Sigmoid colon (tissue), 7 donors: ENCODE measurements around the gene VCP. TPM values are rescaled to one million over a fixed set of nuclear protein-coding genes. Genes with fewer than 3 reads are reported as not detected.

Experiments used
- DNase-seq: peaks from one replicate; pipeline ENCODE4 v3.0.0-alpha.2; 2019
- H3K27ac ChIP-seq, 4 donors: fragments of 200-600 bp; sonication (generic); one replicate each; pipeline ENCODE4 v1.5.1; 2016 to 2019; ENCODE audit warnings: mild to moderate bottlenecking in 1 of 4
- H3K27me3 ChIP-seq, 3 donors: fragments of 200-600 bp; sonication (generic); one replicate each; pipeline ENCODE4 v1.5.1; 2019; ENCODE audit warnings: mild to moderate bottlenecking in 1 of 3
- H3K36me3 ChIP-seq, 4 donors: fragments of 200-600 bp; sonication (generic); one replicate each; pipeline ENCODE4 v1.5.1; 2016 to 2019
- H3K4me1 ChIP-seq, 4 donors: fragments of 200-600 bp; sonication (generic); one replicate each; pipeline ENCODE4 v1.5.1; 2017 to 2019
- H3K4me3 ChIP-seq, 4 donors: fragments of 200-600 bp; sonication (generic); one replicate each; pipeline ENCODE4 v1.5.1; 2017 to 2019; ENCODE audit warnings: mild to moderate bottlenecking in 2 of 4, moderate library complexity in 1 of 4
- H3K9me3 ChIP-seq, 4 donors: fragments of 200-600 bp in 3 of 4; sonication (generic) in 3 of 4; one replicate each; pipeline versions ENCODE4 v1.5.1 to v1.6.1; 2013 to 2019
- CTCF ChIP-seq, 4 experiments: fragments of 450-650 bp in 3 of 4; fragments of 200-600 bp in 1 of 4; IDR thresholded peaks; one replicate each; pipeline ENCODE4 v1.5.1; 2016 to 2019; ENCODE audit warnings: antibody characterized with exemption in 4 of 4, mild to moderate bottlenecking in 3 of 4, moderate library complexity in 2 of 4
- EP300 ChIP-seq, 4 donors: sonication (generic); formaldehyde crosslinking; IDR thresholded peaks; one replicate each; pipeline ENCODE4 v1.6.1; 2017; ENCODE audit warnings: antibody characterized with exemption in 4 of 4
- POLR2A ChIP-seq, 2 donors: fragments of 450-650 bp; IDR thresholded peaks; one replicate each; pipeline ENCODE4 v1.6.1; 2016; ENCODE audit warnings: antibody characterized with exemption in 2 of 2, mild to moderate bottlenecking in 2 of 2, moderate library complexity in 2 of 2
- POLR2AphosphoS5 ChIP-seq, 4 donors: sonication (generic); formaldehyde crosslinking; IDR thresholded peaks; one replicate each; pipeline ENCODE4 v1.6.1; 2017; ENCODE audit warnings: antibody characterized with exemption in 4 of 4
- WGBS, 2 donors: extraction: QIAGEN DNeasy Blood & Tissue Kit; methylation state at CpG; one replicate each; pipeline ENCODE4 v1.1.7; 2013; 5-methylcytosine and 5-hydroxymethylcytosine counted together
- intact Hi-C: fragments of 100-400 bp; cut with DNase I; formaldehyde crosslinking; loops from one replicate; pipeline ENCODE4 v1.15.1; 2023
- polyA plus RNA-seq, 3 donors: library from polyadenylated mRNA; stranded (reverse); fragments of 200-250 nt; gene quantifications; one replicate each; pipeline ENCODE4 v1.2.3, GENCODE V29; 2013
- total RNA-seq, 4 donors: library from RNA; depleted of rRNA; stranded (reverse); fragments of >200 nt; gene quantifications; one replicate each; pipeline ENCODE4 v1.1.0, GENCODE V29; 2016
- donor health status: healthy with polysubstance abuse.
- donor health status: Bipolar disorder and iron deficiency.
- donor health status: healthy.

Gene VCP
- total and polyA plus RNA-seq, 7 donors: 50.5 to 129 (median 108) TPM

- intact Hi-C loops: no loop called here
- H3K9me3 ChIP-seq: no peaks in the 10 kb centered on the region
- H3K36me3 ChIP-seq: peaks cover 0 to 16% (median 1%) of the 10 kb centered on the region in 4 donors
- H3K27me3 ChIP-seq: no peaks in the 10 kb centered on the region
- no peak overlapping the region for H3K4me3 ChIP-seq
- H3K4me1 ChIP-seq: peaks cover 0 to 10% (median 8%) of the 10 kb centered on the region in 4 donors
- no peak for TF ChIP-seq POLR2A (IDR thresholded peaks at IDR 0.05)
- no peak for TF ChIP-seq EP300 (IDR thresholded peaks at IDR 0.05)
- TF ChIP-seq POLR2AphosphoS5 (IDR thresholded peaks at IDR 0.05): no peak
- TF ChIP-seq CTCF (IDR thresholded peaks at IDR 0.05): no peak
- H3K27ac ChIP-seq: no peak overlapping the region
- no peak for DNase-seq
- 95 to 96% methylated on average over 2 of the region's 2 CpGs for WGBS, 2 donors
Measured at GRCh38 chr9:35033101-35033500, 39.3 kb downstream of the VCP start.

DNA sequence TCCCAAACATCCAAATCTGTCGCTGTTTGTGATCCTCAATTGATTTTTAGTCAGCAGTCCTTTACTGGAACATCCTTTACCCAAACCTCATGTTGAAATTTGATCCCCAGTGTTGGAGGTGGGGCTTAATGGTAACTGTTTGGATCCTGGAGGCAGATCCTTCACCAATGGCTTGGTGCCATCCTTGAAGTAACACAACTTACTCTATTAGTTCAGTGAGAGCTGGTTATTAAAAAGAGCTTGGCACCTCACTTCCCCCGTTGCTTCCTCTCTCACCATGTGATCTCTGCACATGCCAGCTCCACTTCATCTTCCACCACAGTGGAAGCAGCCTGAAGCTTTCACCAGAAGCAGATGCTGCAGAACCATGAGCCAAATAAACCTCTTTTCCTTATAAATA lies 42.6 kb downstream of the VCP start:
- 77 to 86% methylated on average over 2 of the region's 2 CpGs for WGBS, 2 donors
- DNase-seq: no peak
- Histone ChIP-seq H3K36me3 (peaks cover 0 to 14% (median 1%) of the 10 kb centered on the region in 4 donors), H3K4me3 (no peak overlapping the region), H3K27ac (no peak overlapping the region), H3K27me3 (no peaks in the 10 kb centered on the region), H3K9me3 (no peaks in the 10 kb centered on the region), H3K4me1 (no peaks in the 10 kb centered on the region)
- intact Hi-C loops: no loop called here
- TF ChIP-seq POLR2A (IDR thresholded peaks at IDR 0.05) (no peak), CTCF (IDR thresholded peaks at IDR 0.05) (no peak), POLR2AphosphoS5 (IDR thresholded peaks at IDR 0.05) (no peak), EP300 (IDR thresholded peaks at IDR 0.05) (no peak)

DNA sequence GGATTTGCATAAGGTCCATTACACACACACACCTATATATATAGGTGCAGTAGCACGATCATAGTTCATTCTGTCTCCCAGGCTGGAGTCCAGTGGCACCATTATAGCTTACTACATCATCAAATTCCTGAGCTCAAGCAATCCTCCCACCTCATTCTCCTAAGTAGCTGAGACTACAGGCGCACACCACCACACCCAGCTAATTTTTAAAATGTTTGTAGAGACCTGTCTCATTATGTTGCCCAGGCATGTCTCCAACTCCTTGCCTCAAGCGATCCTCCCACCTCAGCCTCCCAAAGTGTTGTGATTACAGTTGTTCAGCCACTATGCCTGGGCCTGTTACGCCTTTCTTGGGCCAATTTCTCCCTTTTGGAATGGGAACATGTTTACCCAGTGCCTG lies 43.2 kb downstream of the VCP start:
- H3K4me1 ChIP-seq: no peaks in the 10 kb centered on the region
- no peak for TF ChIP-seq POLR2AphosphoS5 (IDR thresholded peaks at IDR 0.05)
- TF ChIP-seq CTCF (IDR thresholded peaks at IDR 0.05): no peak
- no peak for TF ChIP-seq EP300 (IDR thresholded peaks at IDR 0.05)
- TF ChIP-seq POLR2A (IDR thresholded peaks at IDR 0.05): no peak
- no peaks in the 10 kb centered on the region for H3K27me3 ChIP-seq
- no peak overlapping the region for H3K4me3 ChIP-seq
- no peak overlapping the region for H3K27ac ChIP-seq
- intact Hi-C loops: no loop called here
- no peaks in the 10 kb centered on the region for H3K9me3 ChIP-seq
- 69 to 92% methylated on average over 4 of the region's 4 CpGs for WGBS, 2 donors
- no peak for DNase-seq
- H3K36me3 ChIP-seq: peaks cover 0 to 15% (median 1%) of the 10 kb centered on the region in 4 donors

DNA sequence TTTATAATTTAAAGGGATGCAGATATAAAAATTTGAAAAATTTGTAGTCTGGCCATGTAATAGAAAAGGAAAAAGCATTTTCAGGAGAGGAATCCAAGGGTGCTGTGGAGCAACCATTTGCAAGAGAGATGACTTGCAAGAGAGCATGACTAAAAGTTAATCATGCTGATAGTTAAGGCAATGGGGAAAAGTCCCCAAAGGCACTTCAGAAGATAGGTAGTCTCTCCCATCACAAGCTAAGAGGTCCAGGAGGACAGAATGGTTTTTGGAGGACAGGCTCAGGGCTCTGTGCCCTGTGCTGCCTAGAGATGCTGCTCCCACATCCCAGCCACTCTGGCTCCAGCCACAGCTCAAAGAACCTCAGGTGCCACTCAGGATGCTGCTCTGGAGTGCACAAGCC lies 44.1 kb downstream of the VCP start:
- peaks cover 0 to 23% (median 1%) of the 10 kb centered on the region in 4 donors for H3K36me3 ChIP-seq
- TF ChIP-seq EP300 (IDR thresholded peaks at IDR 0.05): no peak
- no peak for TF ChIP-seq CTCF (IDR thresholded peaks at IDR 0.05)
- no peak for TF ChIP-seq POLR2A (IDR thresholded peaks at IDR 0.05)
- no peak for TF ChIP-seq POLR2AphosphoS5 (IDR thresholded peaks at IDR 0.05)
- H3K4me1 ChIP-seq: no peaks in the 10 kb centered on the region
- no peaks in the 10 kb centered on the region for H3K27me3 ChIP-seq
- H3K27ac ChIP-seq: no peak overlapping the region
- no peak for DNase-seq
- no peak overlapping the region for H3K4me3 ChIP-seq
- H3K9me3 ChIP-seq: no peaks in the 10 kb centered on the region
- intact Hi-C loops: no loop called here

DNA sequence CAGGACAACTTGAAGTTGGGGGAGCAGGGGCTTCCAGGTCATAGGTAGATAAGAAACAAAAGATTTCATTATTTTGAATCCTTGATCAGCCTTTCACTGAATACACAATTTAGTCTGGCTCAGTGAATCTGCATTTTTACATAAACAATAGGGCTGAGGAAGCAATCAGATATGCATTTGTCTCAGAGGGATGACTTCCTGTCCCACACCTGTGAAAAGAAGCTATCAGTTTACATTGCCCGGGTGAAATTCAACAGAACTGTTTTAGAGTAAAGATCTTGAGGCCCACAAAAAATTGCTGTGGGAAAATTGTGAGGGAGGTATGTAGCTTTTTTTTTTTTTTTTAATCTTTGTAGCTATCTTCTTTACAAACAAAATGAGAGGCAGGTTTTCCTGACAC lies 44.6 kb downstream of the VCP start:
- 40 to 43% methylated on average over 1 of the region's 1 CpG for WGBS, 2 donors

More for the DNA sequence above, 44.6 kb downstream of the VCP start:
- intact Hi-C loops: no loop called here
- TF ChIP-seq POLR2A (IDR thresholded peaks at IDR 0.05) (no peak), EP300 (IDR thresholded peaks at IDR 0.05) (no peak), POLR2AphosphoS5 (IDR thresholded peaks at IDR 0.05) (no peak), CTCF (IDR thresholded peaks at IDR 0.05) (no peak)
- Histone ChIP-seq H3K27me3 (no peaks in the 10 kb centered on the region), H3K4me1 (no peaks in the 10 kb centered on the region), H3K9me3 (no peaks in the 10 kb centered on the region), H3K4me3 (no peak overlapping the region), H3K27ac (no peak overlapping the region), H3K36me3 (peaks cover 0 to 19% (median 1%) of the 10 kb centered on the region in 4 donors)
- DNase-seq: no peak
